Stimulated activated naive CD4-positive, alpha-beta T cell treated with Interleukin-2 at 50 U/mL for 16 hours (primary cell): Measurements from ENCODE around the gene NUBP2.

Source experiments
- DNase-seq: peaks from one replicate; lab custom pipeline; 2025; lab: John Stamatoyannopoulos, UW

Gene NUBP2

DNA sequence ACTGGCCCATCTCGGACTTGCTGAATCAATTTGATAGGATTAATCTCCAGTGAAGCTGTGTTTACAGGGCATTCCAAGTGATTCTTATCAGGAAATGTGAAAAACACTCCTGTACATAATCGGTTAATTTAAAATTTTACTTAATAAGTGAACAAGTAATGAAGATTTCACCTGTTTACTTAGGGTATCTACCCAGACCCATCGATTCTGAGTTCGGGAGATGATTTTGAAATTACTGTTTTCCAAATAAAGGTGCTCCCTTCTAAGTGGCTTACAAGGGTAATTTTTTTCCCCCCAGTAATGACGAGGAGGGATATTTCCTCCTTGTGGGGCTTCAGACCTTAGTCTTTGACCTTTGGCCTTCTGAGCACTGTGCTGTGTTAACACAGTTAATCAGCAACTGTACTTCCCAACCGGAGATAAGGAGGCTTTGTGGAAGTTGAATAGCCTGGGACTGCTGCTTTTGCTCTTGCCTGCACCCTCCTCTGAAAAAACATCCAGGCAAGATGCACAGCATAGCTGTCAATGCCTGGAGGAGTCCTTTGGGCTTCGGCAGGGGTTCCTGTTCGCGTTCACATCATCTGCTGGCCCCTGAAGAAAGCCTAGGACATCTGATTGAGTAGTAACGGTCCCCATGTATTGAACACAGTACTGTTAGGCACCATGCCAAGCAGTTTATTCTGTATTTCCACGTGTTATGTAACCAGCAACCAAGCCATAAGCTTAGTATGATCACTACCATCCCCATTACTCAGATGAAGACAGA lies 46.1 kb downstream of the NUBP2 start:
- DNase-seq = no peak

DNA sequence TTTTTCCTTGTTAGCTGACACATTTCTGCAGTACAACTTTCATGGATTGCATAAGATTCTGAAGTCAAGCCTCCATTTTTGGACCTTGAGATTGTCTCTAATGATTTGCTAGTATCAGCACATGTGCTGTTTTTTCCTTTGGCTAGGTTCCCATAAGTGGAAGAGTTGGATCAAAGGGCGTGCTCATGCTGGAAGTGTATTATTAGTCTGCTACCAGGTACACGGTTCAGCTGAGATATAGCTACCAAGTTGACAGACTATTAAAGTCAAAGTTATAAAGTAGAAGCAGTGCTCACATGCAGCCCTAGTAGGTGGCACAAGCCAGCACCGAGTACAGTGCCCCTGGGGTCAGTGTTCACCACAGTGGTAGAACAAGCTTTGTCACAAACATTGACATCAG lies 47.5 kb downstream of the NUBP2 start:
- DNase-seq = no peak

DNA sequence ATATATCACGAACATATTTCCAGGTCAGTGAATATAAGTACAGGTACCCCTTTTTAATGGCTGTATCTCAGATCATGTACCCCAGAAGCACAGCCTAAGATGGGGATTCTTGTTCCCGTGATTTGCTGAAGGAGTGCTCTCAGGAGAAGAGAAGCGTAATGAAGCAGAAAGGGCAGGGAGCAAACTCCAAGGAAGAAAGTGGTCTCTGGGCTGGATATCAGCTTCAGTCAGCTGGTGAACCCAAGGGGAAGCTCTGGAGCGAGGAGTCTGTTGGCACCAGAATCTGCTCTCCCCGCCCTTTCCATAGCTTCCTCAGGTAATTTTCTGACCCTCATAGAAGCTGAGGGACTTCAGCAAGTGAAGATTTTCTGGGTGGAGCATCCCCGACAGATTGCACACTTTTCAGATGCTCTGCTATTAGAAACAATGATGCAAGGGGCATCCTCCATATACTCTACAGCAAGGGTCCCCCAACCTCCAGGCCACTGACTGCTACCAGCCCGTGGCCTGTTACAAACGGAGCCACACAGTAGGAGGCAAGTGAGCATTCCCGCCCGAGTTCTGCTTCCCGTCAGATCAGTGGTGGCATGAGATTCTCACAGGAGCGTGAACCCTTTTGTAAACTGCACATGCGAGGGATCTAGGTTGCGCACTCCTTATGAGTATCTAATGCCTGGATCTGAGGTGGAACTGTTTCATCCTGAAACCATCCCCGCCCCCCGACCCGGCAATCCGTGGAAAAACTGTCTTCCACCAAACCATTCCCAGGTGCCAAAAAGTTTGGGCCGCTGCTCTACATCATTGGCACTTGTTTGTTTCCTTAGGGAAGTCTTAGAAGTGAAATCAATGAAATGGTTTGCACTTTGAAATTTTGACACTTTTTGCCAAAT lies 48.7 kb downstream of the NUBP2 start:
- DNase-seq = no peak

DNA sequence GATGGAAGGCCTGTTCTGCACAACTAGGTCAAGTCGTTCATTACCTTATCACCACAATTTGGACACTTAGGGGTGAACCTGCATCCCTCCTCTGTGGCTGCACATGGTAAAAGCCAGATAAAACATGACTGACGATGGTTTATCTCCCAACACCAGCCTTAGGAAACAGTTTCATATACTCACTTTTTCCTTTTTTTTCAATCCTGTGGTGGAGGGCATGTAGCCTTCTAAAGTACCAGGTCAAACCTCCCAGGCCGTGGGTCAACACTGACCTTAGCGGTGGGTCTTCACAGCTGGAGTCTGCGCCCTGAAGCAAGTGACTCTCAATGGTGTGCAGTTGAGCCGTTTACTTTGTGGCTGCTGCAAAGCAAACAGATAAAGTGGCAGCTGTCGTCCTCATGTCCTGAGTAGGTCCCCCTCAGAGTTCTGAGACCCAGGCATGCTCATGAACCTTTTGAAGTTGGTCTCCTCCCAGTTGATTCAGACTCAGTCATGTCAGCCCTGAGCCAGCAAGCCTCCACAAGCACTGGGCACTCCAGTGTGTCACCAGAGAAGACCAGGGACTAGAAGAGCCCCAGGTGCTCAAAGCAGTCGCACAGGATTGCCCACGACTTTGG lies 50.2 kb downstream of the NUBP2 start:
- DNase-seq = no peak

DNA sequence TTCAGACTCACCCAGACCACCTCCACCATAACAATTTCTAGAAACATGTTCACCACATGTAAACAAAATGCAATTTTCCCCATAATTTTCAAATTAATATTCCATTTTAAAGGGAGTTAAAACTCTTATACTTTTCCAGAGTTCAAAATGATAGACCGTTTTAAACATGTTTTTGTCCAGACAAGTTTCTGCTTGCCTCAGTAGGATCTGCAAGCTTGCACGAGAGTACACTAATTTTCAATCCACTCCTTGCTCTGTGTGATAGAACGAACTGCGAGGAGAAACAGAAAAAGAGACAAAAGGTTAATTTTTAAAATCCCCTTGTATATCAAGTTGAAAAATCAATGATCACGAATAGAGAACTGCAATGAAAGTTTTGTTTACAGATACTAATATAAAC lies 51.3 kb downstream of the NUBP2 start:
- DNase-seq = no peak
